HG02571 (cell line): ENCODE data around the gene SLC30A7.
"Not testable (repeated sequence)": the region's sequence is repeated elsewhere in the genome, so short reads cannot be mapped to it uniquely, and the experiment has no call there.

Experiments used
- ATAC-seq: cut with Tn5 transposase; IDR thresholded peaks from one replicate; pipeline ENCODE4 v1.9.1; 2021; ENCODE audit warnings: mild to moderate bottlenecking, moderate library complexity; ENCODE audit not compliant: unreplicated experiment

The SLC30A7 gene

DNA sequence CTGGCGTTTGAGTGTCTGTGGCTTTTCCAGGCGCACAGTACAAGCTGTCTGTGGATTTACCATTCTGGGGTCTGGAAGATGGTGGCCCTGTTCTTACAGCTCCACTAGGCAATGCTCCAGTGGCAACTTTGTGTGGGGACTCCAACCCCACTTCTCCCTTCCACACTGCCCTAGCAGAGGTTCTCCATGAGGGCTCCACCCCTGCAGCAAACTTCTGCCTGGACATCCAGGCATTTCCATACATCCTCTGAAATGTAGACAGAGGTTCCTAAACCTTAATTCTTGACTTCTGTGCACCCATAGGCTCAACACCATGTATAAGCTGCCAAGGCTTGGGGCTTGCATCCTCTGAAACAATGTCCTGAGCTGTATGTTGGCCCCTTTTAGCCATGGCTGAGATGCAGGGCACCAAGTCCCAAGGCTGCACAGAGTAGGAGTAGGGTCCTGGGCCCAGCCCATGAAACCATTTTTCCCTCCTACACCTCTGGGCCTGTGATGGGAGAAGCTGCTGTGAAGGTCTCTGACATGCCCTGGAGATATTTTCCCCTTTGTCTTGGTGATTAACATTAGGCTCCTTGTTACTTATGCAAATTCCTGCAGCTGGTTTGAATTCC, 5.9 kb upstream of the SLC30A7 start:
- ATAC-seq = not testable (repeated sequence)

DNA sequence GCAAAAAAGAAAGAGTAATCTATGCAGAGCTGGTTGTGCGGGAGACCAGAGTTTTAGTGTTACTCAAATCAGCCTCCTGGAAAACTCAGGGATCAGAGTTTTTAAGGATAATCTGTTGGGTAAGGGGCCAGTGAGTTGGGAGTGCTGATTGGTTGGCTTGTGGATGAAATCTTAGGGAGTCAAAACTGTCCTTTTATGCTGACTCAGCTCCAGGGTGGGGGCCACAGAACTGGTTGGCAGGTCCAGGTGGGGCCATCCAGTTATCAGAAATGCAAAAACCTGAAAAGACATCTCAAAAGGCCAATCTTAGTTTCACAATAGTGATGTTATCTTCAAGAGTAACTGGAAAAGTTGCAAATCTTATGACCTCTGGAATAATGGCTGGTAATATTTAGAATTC, 4.5 kb upstream of the SLC30A7 start:
- no peak for ATAC-seq

DNA sequence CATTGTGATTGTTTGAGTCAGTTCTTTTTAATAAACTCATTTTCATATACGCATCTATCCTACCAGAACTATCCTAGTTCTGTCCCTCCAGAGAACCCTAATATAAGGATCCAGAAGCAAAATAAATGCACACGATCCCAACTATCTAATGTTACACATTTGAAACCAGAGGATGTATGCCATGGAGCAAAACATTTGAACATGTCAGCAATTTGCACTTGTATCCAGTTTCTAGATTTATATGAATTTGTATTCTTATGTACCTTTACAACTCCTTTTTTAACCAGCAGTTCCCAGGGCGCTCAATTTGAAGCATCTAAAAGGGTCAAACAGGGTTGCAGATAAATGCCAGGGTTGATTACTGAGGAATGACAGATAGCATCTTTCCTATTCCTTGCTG, 3.3 kb upstream of the SLC30A7 start:
- no peak for ATAC-seq

DNA sequence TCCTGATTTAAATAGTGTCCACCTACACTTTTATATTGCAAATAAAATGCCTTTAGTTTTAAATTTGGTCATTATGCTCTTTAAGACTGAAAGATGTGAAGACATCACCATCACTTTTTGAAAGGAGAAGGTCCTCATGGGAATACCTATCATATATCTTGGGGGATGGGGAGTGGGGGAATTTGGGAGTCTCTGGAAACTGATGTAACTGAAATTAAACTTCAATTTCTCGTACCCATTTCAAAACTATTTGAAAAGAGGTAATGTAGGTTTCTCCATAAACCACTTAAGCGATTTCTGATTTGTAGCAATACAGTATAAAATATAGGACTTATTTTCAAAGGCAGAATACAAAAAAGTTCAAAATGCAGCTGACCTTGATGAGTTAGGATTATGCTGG, 2.2 kb upstream of the SLC30A7 start:
- no peak for ATAC-seq

DNA sequence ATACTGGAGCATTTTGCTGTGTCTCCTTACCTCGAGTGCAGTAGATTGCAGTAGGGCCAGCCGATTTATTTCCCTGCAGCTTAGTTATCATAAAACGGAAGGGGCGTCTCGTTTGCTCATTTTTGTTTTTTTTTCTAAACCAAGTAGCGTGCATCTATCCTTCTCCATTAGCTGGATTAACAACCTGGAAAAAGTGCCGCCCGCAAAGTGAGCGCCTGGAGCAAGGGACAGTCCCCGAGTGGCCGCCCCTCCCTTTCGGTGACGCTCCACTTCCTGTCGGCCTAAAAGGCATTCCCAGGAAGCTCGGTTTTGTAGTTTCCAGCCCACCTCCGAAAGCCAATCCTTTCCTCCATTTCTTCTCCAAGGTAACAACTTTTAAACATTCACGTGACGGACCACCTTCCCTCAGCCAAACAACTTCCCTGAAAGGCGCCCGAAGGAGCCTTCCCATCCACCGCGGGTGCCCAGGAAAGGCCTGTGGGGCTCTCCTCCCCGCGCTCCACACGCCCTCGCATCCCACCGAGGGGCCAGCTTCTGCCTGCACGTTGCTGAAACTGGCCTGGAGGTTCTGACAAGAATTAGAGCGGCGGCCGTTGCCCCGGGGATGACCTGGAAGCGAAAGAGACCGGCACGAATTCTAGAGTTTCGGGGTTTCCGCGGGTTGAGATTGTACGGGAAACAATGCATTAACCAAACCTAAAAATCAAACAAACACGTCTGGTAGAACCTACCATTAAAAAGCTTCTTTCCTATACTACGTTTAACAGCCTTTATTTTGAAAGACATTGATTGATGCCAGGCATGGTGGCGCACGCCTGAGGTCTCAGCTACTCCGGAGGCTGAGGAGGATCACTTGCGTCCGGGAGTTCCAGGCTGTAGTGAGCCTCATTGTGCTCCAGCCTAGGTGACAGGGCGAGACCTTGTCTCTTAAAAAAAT, 1.0 kb upstream of the SLC30A7 start, which contains the start of gene EXTL2:
TSS of gene EXTL2 (minus strand) at position 240 of the 937 bp plus-strand sequence. CDS start 6,085 bp downstream, outside the sequence.
- peak; percentile 33 for ATAC-seq

DNA sequence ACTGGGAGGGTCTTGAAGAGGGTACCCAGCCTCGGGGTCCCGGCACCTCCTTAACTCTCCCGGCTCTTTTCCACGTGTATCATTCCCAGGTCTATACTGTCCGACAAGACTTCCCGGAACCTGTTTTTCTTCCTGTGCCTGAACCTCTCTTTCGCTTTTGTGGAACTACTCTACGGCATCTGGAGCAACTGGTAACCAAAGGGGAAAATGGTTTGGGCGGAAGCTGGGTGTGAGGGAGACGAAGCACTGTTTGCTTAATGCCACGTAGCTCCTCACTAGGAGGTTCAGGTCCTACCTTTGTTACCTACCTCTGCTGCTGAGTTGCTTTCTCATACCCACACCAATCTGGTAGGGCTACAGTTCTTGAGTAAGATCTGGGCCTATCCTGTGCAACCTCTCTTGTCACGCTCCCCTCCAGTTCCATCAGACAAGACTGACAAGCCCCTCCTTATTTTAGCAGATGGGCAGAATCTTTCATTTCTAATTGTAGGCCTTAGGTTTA, 642 bp downstream of the SLC30A7 start:
- ATAC-seq = peak; percentile 35

DNA sequence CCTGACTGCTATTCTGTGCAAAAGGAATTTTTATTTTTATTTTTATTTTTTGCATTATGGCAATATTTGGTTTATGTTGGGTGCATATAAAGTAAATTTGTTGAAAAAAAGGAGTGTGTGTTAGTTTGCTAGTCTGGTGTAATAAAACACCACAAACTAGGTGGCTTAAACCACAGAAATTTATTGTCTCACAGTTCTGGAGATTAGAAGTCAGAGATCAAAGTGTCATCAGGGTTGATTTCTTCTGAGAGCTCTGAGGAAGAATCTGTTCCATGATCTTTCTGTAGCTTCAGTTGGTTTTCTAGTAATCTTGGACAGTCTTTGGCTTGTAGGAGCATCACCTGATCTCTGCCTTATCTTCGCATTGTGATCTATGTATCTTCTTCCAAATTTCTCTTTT, 6.5 kb downstream of the SLC30A7 start:
- ATAC-seq = no peak

DNA sequence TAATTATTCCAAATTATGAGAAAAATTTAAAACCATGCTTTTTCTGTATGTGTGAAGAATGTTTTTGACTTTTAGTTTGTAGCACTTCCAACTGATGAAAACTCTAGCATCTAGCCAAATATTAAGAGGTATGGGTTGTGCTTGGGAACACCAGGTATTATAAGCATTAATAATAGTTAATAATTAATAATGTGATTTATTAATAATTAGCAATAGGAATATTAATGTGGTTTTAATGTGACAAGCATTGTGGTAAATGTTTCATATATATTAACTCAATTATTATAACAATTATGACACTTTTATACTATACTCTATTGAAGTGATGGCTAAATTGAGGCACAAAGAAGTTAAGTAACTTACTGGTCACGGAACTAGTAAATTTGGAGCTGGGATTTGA, 7.9 kb downstream of the SLC30A7 start:
- ATAC-seq = no peak

DNA sequence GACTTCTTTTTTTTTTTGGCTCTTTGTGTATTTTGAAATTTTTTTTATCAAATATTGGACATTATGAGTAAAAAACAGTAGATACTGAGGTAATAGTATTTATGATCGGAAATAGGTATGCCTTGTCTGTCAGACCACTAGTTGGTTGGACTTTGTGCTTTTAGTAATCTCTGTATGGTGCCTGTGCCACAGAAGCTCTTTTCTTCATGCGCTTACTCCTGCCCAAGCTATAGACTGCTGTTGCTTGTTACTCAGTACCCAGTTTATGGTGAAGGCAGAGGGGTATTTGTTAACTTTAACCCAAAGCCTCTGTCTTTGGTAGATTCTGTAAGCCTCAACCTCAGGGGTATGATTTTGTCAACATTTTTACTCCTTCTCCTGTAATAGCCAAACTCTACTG, 8.6 kb downstream of the SLC30A7 start:
- no peak for ATAC-seq

DNA sequence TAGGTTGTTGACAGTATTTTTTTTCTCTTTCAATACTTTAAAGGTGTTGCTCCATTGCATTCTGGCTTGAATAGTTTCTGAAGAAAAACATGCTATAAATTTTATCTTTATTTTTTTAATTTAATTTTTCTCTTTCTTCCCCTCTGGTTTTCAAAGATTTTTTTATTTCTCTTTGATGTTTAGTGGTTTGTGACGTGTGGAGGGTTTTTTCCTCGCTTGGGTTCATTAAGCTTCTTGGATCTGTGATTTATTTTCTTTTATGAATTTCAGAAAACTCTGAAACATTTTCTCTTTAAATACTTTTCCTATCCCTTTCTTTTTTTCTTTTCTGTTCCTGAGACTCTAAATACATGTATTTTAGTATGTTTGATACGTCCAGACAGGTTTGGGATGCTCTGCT, 9.3 kb downstream of the SLC30A7 start:
- ATAC-seq = no peak

DNA sequence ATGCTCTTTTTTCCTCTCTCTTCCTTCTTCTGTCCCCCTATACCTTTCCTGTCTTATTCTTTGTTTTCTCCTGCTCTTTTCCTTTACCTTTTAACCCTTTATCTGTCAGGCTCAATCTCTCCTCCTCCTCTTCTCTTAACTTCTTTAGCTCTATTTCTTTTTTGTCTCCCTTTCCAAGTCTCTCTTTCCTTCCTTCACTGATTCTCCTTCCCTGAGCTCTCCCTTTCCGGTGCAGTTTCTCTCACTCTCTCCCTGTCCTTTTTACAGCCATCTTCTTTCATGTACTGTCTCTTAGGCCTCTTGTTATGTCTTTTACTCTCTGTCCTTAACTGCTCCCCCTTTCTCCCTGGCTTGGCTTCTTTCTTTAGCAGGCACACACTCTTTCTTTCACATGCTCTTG, 12.0 kb downstream of the SLC30A7 start:
- ATAC-seq = no peak

DNA sequence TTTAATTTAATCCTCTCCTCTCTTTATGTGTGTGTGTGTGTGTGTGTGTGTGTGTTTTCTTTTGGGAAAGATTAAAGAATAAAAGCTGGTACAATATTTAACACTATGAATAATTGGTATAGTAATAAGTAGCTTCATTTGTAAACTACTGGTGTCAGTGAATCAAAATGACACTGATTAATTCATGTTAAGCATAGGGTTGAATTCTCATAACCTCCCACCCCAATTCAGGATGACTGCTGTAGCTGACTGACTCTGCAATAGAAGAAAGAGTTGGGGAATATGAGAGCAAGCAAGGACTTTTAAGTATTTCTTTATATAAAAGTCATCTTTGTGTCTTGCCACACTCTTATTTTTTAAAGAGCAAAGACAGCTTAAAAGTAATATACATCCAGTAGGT, 13.1 kb downstream of the SLC30A7 start:
- no peak for ATAC-seq

DNA sequence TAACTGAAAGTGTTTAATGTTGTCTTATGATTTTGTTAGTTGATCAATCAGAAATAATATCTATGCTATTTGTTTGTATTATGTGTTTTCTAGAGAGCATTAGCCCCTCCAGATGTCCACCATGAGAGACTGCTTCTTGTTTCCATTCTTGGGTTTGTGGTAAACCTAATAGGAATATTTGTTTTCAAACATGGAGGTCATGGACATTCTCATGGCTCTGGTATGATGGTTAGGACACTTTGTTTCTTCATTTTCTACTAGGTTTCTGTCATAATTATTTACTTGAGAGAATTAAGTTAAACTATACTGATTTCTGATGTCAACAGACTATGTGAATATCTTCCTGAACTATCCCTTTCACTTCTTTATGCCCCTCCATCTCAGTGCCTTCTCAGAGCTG, 16.1 kb downstream of the SLC30A7 start:
- no peak for ATAC-seq

DNA sequence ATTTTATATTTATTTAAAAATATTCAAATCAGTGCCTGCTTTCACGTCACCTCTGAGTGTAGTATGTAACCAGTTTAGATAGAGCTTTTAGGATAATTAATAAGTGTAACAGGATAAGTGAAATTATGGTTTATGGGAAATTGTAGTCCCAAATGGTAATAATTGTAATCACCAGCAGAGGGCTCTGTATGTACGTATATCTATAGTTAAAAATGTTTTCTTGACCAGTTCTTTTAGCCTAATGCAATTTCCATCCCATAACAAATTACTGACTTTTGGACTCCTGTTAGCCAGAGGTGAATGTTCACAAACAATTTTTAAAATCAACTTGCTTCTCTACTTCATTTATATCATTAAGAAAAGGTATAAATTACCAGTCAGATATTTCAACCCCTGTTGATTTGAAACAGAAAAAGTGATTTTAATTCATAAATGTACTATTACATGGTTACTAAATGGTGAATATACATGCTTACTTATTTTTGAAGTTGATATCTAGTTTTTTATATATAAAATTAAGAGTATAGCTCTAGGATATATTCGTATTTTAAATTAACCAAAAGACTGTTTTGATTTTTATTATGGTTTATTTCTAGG, 25.3 kb downstream of the SLC30A7 start:
- ATAC-seq = no peak

DNA sequence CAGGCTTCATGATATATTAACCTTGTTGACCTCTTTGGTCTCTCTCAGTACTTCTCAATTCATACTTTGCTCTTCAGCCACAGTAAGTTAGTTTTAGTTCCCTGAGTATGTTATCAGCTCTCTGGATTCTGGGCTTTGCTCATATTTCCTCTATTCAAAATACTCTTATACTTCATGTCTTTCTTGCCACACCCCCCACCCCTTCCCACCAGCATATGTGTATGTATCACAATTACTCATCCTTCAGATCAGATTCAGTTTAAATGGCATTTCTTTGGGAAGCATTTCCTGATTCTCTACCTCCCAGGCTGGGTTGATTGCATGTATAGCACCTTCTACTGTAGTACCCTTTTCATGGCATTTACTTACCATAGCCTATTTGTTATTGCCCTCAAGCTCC, 28.3 kb downstream of the SLC30A7 start:
- no peak for ATAC-seq

DNA sequence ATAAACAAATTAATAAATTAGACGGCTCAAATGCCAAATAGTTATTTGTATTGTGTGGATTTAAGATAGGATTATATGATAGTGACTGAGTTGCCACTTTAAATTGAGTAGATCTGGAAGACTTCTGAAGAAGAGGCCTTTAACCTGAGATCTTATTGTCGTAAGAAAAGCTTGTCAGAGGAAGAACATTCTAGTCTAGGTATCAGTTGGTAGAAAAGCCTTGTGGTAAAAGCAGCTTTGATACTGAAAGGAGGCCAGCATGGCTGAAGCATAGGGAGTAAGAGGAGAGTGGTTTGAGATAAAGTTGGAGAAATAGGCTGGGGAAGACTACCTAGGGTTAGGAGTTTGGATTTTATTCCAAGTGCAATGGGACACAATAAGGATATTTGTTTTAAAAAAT, 29.1 kb downstream of the SLC30A7 start:
- ATAC-seq = no peak

DNA sequence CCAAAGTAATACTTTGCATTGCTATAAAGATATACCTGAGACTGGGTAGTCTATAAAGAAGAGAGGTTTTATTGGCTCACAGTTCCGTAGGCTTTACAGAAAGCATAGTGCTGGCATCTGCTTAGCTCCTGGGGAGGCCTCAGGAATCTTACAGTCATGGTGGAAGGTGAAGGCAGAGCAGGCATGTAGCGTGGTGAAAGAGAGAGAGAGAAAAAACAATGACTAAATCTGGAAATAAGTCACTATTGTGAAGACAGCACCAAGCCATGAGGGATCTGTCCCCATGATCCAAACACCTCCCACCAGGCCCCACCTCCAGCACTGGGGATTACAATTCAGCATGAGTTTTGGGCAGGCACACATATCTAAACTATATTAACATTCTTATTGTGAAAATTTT, 30.4 kb downstream of the SLC30A7 start:
- ATAC-seq = no peak

DNA sequence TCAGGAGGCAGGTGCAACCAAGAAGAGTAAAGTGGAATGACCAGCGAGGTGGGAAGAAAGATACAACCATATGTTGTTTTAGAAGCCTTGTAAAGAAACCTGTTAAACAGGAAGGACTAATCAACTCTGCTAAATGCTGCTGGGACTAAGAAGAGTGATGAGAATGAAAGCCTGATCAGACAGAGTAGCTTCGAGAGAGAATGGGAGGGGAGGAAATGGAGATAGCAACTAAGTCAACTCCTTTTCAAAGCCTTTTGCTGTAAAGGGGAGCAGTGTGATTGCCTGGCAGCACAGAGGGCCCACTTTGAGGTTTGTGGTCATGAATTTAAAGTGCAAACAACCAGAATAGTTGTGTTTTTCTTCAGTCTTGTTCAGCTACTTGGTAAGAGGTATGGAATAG, 31.4 kb downstream of the SLC30A7 start:
- ATAC-seq = no peak

DNA sequence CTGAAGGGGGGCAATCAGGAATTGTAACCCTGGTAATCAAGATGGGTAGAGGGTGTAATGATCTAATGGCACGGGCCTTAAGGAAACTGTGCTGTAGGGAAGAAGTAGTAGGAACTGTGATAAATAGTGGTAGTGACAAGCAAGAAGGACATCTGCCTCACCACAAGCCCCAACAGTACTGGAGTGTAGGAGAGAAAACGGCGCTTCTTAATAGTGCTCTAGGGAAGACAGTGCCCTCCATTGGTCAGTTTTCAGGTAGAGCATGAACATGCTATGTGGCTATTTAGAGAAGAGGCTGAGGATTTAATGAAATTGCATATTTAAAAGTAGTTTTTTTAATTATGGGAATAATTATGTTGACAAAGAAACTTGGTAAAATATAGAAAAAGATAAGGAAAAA, 32.2 kb downstream of the SLC30A7 start:
- ATAC-seq = no peak

DNA sequence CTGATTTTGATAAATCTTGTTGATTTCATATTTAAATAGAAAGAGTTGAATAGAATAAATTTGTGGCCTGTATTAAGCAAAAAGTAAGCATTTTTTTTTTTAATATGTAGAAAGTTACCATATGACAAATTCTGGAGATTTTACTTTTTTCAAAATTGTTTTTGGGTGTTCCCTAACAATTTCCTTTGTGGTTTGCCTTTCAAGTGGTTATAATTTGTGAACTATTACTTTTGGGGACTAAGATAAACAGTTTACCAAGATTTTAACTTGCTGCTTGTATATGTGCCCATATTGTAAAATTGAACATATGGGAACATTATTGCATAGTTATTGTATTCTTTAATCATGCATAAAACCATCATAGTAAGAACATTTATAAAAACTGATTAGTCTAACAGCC, 34.6 kb downstream of the SLC30A7 start:
- ATAC-seq = no peak

DNA sequence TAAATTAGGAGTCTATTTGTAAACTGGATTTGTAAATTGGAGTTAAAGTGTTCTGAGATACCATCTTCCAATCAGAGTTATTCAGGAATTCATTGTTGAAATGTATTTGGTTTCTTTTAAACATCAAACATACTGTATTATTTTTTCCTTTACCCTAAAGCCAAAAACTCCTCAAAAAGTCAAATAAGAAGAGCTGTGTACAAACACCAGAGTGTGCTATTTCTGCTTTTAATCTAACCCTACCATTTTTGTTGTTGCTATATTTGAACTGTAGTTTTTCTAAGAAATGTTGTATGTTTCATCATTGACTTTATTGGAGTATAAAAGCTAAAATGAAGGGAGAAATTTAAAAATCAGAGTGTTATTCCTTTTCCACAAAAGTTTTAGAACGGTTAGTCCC, 35.8 kb downstream of the SLC30A7 start:
- ATAC-seq = no peak

DNA sequence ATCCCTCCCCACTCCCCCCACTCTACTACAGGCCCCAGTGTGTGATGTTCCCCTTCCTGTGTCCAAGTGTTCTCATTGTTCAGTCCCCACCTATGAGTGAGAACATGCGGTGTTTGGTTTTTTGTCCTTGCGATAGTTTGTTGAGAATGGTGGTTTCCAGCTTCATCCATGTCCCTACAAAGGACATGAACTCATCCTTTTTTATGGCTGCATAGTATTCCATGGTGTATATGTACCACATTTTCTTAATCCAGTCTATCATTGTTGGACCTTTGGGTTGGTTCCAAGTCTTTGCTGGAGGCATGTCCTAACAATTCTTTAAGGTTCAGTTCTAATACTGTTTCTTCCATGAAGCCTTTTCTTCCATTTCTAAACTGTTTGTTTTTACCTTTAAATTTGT, 37.7 kb downstream of the SLC30A7 start:
- ATAC-seq = not testable (repeated sequence)
